HPDE6-E6E7 (cell line): ENCODE data around the gene C1QTNF12.
A peak's percentile ranks its signal among the peaks of the same experiment; 100 is the strongest.

Experiments
- DNase-seq: peaks from one replicate; pipeline ENCODE4 v3.0.0; 2011; ENCODE audit warnings: missing footprints; ENCODE audit errors: extremely low spot score

The C1QTNF12 gene

GRCh38 chr1:1281533-1282321 is 35.2 kb upstream of the C1QTNF12 start:
- peak; percentile 82 for DNase-seq

GRCh38 chr1:1280782-1281481 is 34.4 kb upstream of the C1QTNF12 start:
- no peak for DNase-seq

GRCh38 chr1:1279028-1279427 is 32.5 kb upstream of the C1QTNF12 start:
- no peak for DNase-seq

- DNase-seq, result no peak
Observed at GRCh38 chr1:1278620-1279019, 32.1 kb upstream of the C1QTNF12 start.

- DNase-seq, result no peak
Observed at GRCh38 chr1:1275836-1276235, 29.3 kb upstream of the C1QTNF12 start.

- DNase-seq, result no peak
Observed at GRCh38 chr1:1274931-1275431, 28.5 kb upstream of the C1QTNF12 start.

- DNase-seq, result no peak
Observed at GRCh38 chr1:1274299-1274930, 27.9 kb upstream of the C1QTNF12 start.

GRCh38 chr1:1273512-1274298 is 27.2 kb upstream of the C1QTNF12 start, which contains the start of gene UBE2J2:
Gene UBE2J2 (minus strand): TSS chr1:1273854. CDS start chr1:1267992, 5,862 bp downstream.
- peak; percentile 92 for DNase-seq

GRCh38 chr1:1273209-1273511 is 26.6 kb upstream of the C1QTNF12 start:
- no peak for DNase-seq

GRCh38 chr1:1272341-1273208 is 26.1 kb upstream of the C1QTNF12 start:
- DNase-seq, result no peak

GRCh38 chr1:1270813-1271212 is 24.3 kb upstream of the C1QTNF12 start:
- DNase-seq, result no peak

GRCh38 chr1:1268284-1268682 is 21.8 kb upstream of the C1QTNF12 start:
- DNase-seq, result no peak

GRCh38 chr1:1267488-1268283 is 21.2 kb upstream of the C1QTNF12 start:
- DNase-seq, result no peak

GRCh38 chr1:1264868-1265272 is 18.3 kb upstream of the C1QTNF12 start:
- peak; percentile 77 for DNase-seq

GRCh38 chr1:1264026-1264425 is 17.5 kb upstream of the C1QTNF12 start:
- DNase-seq, result no peak

- DNase-seq, result no peak
Observed at GRCh38 chr1:1262758-1263157, 16.2 kb upstream of the C1QTNF12 start.

GRCh38 chr1:1262071-1262470 is 15.5 kb upstream of the C1QTNF12 start:
- no peak for DNase-seq

GRCh38 chr1:1260843-1261560 is 14.5 kb upstream of the C1QTNF12 start:
- no peak for DNase-seq

GRCh38 chr1:1259951-1260600 is 13.6 kb upstream of the C1QTNF12 start:
- no peak for DNase-seq
